Measurements from ENCODE around the gene VWA3B. TPM values are rescaled to one million over a fixed set of nuclear protein-coding genes. Genes with fewer than 3 reads are reported as not detected.

VWA3B gene
- total RNA-seq, 4 donors from 2014 or later, result not detected

- no peak overlapping the region for H3K4me3 ChIP-seq
- peak overlapping the region in 2 of 4 donors; percentile 7 to 46 for H3K27ac ChIP-seq
- H3K9me3 ChIP-seq, result no peaks in the 10 kb centered on the region
- H3K4me1 ChIP-seq, result peaks cover 0 to 15% (median 0%) of the 10 kb centered on the region in 3 donors
- TF ChIP-seq POLR2A (IDR thresholded peaks at IDR 0.05), result no peak
- no peak for TF ChIP-seq CTCF (IDR thresholded peaks at IDR 0.05)
- no peaks in the 10 kb centered on the region for H3K36me3 ChIP-seq
- DNase-seq, result no peak
- intact Hi-C loops (cut with DNase I), result no loop called here
- 18 to 28% methylated on average over 9 of the region's 9 CpGs for WGBS, 2 donors
- peaks cover 0 to 17% (median 0%) of the 10 kb centered on the region in 4 donors for H3K27me3 ChIP-seq
Measured at GRCh38 chr2:98212092-98213000, 125.4 kb downstream of the VWA3B start.

GRCh38 chr2:98216616-98217015 is 129.6 kb downstream of the VWA3B start:
- H3K27ac ChIP-seq, result no peak overlapping the region
- TF ChIP-seq CTCF (IDR thresholded peaks at IDR 0.05) (no peak), POLR2A (IDR thresholded peaks at IDR 0.05) (no peak)
- intact Hi-C loops (cut with DNase I), result no loop called here

GRCh38 chr2:98219152-98219551 is 132.2 kb downstream of the VWA3B start:
- 84 to 92% methylated on average over 3 of the region's 3 CpGs for WGBS, 2 donors
- intact Hi-C loops (cut with DNase I), result no loop called here

More at GRCh38 chr2:98216616-98217015, 129.6 kb downstream of the VWA3B start:
- Histone ChIP-seq H3K9me3 (peaks cover 0 to 13% (median 0%) of the 10 kb centered on the region in 3 donors), H3K27me3 (peaks cover 0 to 11% (median 0%) of the 10 kb centered on the region in 4 donors), H3K4me3 (no peak overlapping the region), H3K4me1 (peaks cover 0 to 15% (median 0%) of the 10 kb centered on the region in 3 donors), H3K36me3 (no peaks in the 10 kb centered on the region)
- no peak for DNase-seq
- WGBS, 2 donors, result 68 to 100% methylated on average over 2 to 3 of the region's 4 CpGs

GRCh38 chr2:98233941-98234340 is 147.0 kb downstream of the VWA3B start:
- 79 to 94% methylated on average over 2 of the region's 2 CpGs for WGBS, 2 donors
- H3K9me3 ChIP-seq, result no peaks in the 10 kb centered on the region
- no peak for DNase-seq
- no peak overlapping the region for H3K27ac ChIP-seq
- H3K27me3 ChIP-seq, result no peaks in the 10 kb centered on the region
- TF ChIP-seq CTCF (IDR thresholded peaks at IDR 0.05) (no peak), POLR2A (IDR thresholded peaks at IDR 0.05) (no peak)
- no peak overlapping the region for H3K4me3 ChIP-seq
- no peaks in the 10 kb centered on the region for H3K36me3 ChIP-seq
- intact Hi-C loops (cut with DNase I), result no loop called here
- H3K4me1 ChIP-seq, result no peaks in the 10 kb centered on the region

More at GRCh38 chr2:98219152-98219551, 132.2 kb downstream of the VWA3B start:
- no peak overlapping the region for H3K4me3 ChIP-seq
- no peak for DNase-seq
- no peaks in the 10 kb centered on the region for H3K36me3 ChIP-seq
- TF ChIP-seq CTCF (IDR thresholded peaks at IDR 0.05) (no peak), POLR2A (IDR thresholded peaks at IDR 0.05) (no peak)
- peaks cover 0 to 13% (median 0%) of the 10 kb centered on the region in 3 donors for H3K9me3 ChIP-seq
- H3K4me1 ChIP-seq, result no peaks in the 10 kb centered on the region
- peaks cover 0 to 3% (median 0%) of the 10 kb centered on the region in 4 donors for H3K27me3 ChIP-seq
- no peak overlapping the region for H3K27ac ChIP-seq

- TF ChIP-seq CTCF (IDR thresholded peaks at IDR 0.05) (no peak), POLR2A (IDR thresholded peaks at IDR 0.05) (no peak)
- no peak for DNase-seq
- Histone ChIP-seq H3K27ac (no peak overlapping the region), H3K9me3 (no peaks in the 10 kb centered on the region), H3K4me1 (no peaks in the 10 kb centered on the region), H3K4me3 (no peak overlapping the region), H3K27me3 (no peaks in the 10 kb centered on the region), H3K36me3 (no peaks in the 10 kb centered on the region)
- intact Hi-C loops (cut with DNase I), result no loop called here
- WGBS, 2 donors, result 60 to 63% methylated on average over 2 of the region's 2 CpGs
Measured at GRCh38 chr2:98234776-98235175, 147.8 kb downstream of the VWA3B start.

Measured in esophagus squamous epithelium (tissue), 5 donors.